Cardiac fibroblast (primary cell): ENCODE measurements around the gene MEDAG.

Source experiments
- DNase-seq, 2 donors: peaks; one replicate each; pipeline versions ENCODE4 v3.0.0 to v3.0.0-alpha.2; 2010; ENCODE audit warnings: low read depth in 2 of 2
- H3K4me3 ChIP-seq, 2 donors: replicated peaks in 1 of 2; 1 replicate in 1 of 2; 2 replicates in 1 of 2; pipeline ENCODE4 v1.5.1; 2011; ENCODE audit warnings: low read depth in 2 of 2, low read length in 2 of 2, mild to moderate bottlenecking in 2 of 2, moderate library complexity in 1 of 2
- TF ChIP-seq, protein P1 (sequence below): IDR thresholded peaks from one replicate; pipeline ENCODE4 v1.5.1; 2011; ENCODE audit warnings: low read depth, mild to moderate bottlenecking, low read length, inconsistent platforms

The MEDAG gene

GRCh38 chr13:30868799-30869470 is 37.1 kb upstream of the MEDAG start:
- no peak overlapping the region for H3K4me3 ChIP-seq
- DNase-seq = peak in 1 of 2 donors; percentile 37
- TF ChIP-seq, protein P1, sequence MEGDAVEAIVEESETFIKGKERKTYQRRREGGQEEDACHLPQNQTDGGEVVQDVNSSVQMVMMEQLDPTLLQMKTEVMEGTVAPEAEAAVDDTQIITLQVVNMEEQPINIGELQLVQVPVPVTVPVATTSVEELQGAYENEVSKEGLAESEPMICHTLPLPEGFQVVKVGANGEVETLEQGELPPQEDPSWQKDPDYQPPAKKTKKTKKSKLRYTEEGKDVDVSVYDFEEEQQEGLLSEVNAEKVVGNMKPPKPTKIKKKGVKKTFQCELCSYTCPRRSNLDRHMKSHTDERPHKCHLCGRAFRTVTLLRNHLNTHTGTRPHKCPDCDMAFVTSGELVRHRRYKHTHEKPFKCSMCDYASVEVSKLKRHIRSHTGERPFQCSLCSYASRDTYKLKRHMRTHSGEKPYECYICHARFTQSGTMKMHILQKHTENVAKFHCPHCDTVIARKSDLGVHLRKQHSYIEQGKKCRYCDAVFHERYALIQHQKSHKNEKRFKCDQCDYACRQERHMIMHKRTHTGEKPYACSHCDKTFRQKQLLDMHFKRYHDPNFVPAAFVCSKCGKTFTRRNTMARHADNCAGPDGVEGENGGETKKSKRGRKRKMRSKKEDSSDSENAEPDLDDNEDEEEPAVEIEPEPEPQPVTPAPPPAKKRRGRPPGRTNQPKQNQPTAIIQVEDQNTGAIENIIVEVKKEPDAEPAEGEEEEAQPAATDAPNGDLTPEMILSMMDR = no peak

DNA sequence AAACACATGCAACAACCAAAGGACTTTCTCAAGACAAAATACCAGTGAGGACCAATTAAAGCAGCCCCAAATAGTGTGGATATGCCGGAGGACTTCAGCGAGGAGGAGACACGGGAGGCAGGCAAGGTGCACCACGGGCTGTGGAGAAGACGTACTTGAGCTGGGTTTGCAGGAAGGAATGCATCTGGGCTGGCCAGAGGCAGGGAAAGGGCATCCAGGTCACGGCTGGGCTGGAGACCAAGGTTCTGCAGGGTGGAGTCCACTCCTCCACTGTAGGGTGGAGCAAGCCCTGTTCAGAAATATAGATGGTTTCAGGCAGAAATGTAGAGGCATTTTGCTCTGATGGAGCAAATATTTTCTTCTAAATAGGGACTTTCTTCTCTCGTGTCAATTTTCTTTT is 36.6 kb upstream of the MEDAG start:
- TF ChIP-seq, protein P1 = no peak
- DNase-seq = peak; percentile 53 to 70
- no peak overlapping the region for H3K4me3 ChIP-seq

DNA sequence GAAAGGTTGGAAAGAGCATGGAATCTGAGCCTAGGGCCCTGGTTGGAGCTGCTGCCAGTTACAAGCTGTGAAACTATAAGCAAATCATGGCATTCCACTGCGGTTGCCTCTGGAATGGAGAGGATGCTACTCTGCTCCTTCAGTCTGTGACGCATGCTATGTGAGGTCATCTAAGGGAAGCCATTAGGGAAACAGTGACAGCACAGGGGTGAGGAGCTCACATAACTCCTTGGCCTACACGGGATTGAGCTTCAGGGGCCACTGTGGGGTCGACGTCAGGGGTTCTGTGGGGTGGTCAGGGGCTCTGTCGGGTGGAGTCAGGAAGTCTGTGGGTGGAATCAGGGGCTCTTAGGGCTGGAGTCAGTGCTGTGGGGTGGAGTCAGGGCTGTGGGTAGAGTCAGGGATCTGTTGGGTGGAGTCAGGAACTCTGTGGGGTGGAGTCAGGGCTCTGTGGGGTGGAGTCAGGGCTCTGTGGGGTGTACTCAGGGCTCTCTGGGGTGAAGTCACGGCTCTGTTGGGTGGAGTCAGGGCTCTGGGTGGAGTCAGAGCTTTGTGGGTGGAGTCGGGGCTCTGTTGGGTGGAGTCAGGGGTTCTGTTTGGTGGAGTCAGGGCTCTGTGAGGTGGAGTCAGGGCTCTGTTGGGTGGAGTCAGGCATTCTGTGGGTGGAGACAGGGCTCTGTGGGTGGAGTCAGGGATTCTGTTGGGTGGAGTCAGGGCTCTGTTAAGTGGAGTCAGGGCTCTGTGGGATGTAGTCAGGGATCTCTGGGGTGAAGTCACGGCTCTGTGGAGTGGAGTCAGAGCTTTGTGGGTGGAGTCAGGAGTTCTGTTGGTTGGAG is 35.8 kb upstream of the MEDAG start:
- H3K4me3 ChIP-seq = no peak overlapping the region
- TF ChIP-seq, protein P1 = no peak
- DNase-seq = peak; percentile 99 to 100

GRCh38 chr13:30870916-30871587 is 35.0 kb upstream of the MEDAG start:
- TF ChIP-seq, protein P1 = no peak
- DNase-seq = no peak
- H3K4me3 ChIP-seq = no peak overlapping the region

- TF ChIP-seq, protein P1 = no peak
- DNase-seq = peak in 1 of 2 donors; percentile 44
- no peak overlapping the region for H3K4me3 ChIP-seq
Measured at GRCh38 chr13:30871588-30872275, 34.3 kb upstream of the MEDAG start.

GRCh38 chr13:30872276-30872594 is 33.8 kb upstream of the MEDAG start:
- TF ChIP-seq, protein P1 = no peak
- H3K4me3 ChIP-seq = no peak overlapping the region
- no peak for DNase-seq
